GM21381 (cell line): Measurements from ENCODE around the gene TNFRSF8.
A peak's percentile ranks its signal among the peaks of the same experiment; 100 is the strongest.
"Not testable (repeated sequence)": the region's sequence is repeated elsewhere in the genome, so short reads cannot be mapped to it uniquely, and the experiment has no call there.

Source experiments
- ATAC-seq: cut with Tn5 transposase; IDR thresholded peaks from one replicate; pipeline ENCODE4 v1.9.1; 2021; ENCODE audit warnings: mild to moderate bottlenecking, moderate library complexity; ENCODE audit not compliant: unreplicated experiment

TNFRSF8 gene

GRCh38 chr1:12038356-12039163, 24.5 kb upstream of the TNFRSF8 start:
- ATAC-seq: no peak

GRCh38 chr1:12039164-12039525, 24.0 kb upstream of the TNFRSF8 start:
- no peak for ATAC-seq

GRCh38 chr1:12039824-12040456, 23.2 kb upstream of the TNFRSF8 start:
- ATAC-seq: peak; percentile 33

GRCh38 chr1:12040457-12041051, 22.5 kb upstream of the TNFRSF8 start:
- peak; percentile 68 for ATAC-seq

GRCh38 chr1:12044187-12044877, 18.8 kb upstream of the TNFRSF8 start:
- ATAC-seq: not testable (repeated sequence)

- ATAC-seq: no peak
Measured at GRCh38 chr1:12046749-12047119, 16.4 kb upstream of the TNFRSF8 start.

GRCh38 chr1:12047120-12047876, 15.8 kb upstream of the TNFRSF8 start:
- ATAC-seq: peak; percentile 39

- no peak for ATAC-seq
Measured at GRCh38 chr1:12048372-12048771, 14.7 kb upstream of the TNFRSF8 start.

- ATAC-seq: no peak
Measured at GRCh38 chr1:12049616-12050015, 13.5 kb upstream of the TNFRSF8 start.

- ATAC-seq: no peak
Measured at GRCh38 chr1:12051361-12051760, 11.7 kb upstream of the TNFRSF8 start.

- ATAC-seq: peak; percentile 61
Measured at GRCh38 chr1:12052008-12052573, 11.0 kb upstream of the TNFRSF8 start.

GRCh38 chr1:12052997-12053686, 10.0 kb upstream of the TNFRSF8 start:
- ATAC-seq: no peak

- peak; percentile 23 for ATAC-seq
Measured at GRCh38 chr1:12053752-12054548, 9.2 kb upstream of the TNFRSF8 start.

- ATAC-seq: no peak
Measured at GRCh38 chr1:12055259-12055658, 7.8 kb upstream of the TNFRSF8 start.

GRCh38 chr1:12056331-12056841, 6.7 kb upstream of the TNFRSF8 start:
- no peak for ATAC-seq

GRCh38 chr1:12057382-12057781, 5.7 kb upstream of the TNFRSF8 start:
- ATAC-seq: no peak

GRCh38 chr1:12057940-12058687, 5.0 kb upstream of the TNFRSF8 start:
- ATAC-seq: no peak

- no peak for ATAC-seq
Measured at GRCh38 chr1:12059226-12059625, 3.9 kb upstream of the TNFRSF8 start.
